ENCODE results near the gene ABHD6.
"Not testable (repeated sequence)": the region's sequence is repeated elsewhere in the genome, so short reads cannot be mapped to it uniquely, and the experiment has no call there.

Gene ABHD6

GRCh38 chr3:58210761-58211460 is 26.7 kb upstream of the ABHD6 start, which contains the start of gene DNASE1L3:
TSS of gene DNASE1L3 (minus strand) at chr3:58210972. CDS start at chr3:58210906, 66 bp downstream.
- no peak for DNase-seq

GRCh38 chr3:58214484-58215316 is 22.9 kb upstream of the ABHD6 start:
- no peak for DNase-seq

- no peak for DNase-seq
Observed at GRCh38 chr3:58215317-58216025, 22.1 kb upstream of the ABHD6 start.

GRCh38 chr3:58216496-58217195 is 20.9 kb upstream of the ABHD6 start:
- no peak for DNase-seq

- DNase-seq: peak in 1 of 2 experiments; percentile 3
Observed at GRCh38 chr3:58217209-58217811, 20.3 kb upstream of the ABHD6 start.

- no peak for DNase-seq
Observed at GRCh38 chr3:58218904-58219303, 18.7 kb upstream of the ABHD6 start.

- DNase-seq: no peak
Observed at GRCh38 chr3:58222161-58222724, 15.3 kb upstream of the ABHD6 start.

- no peak for DNase-seq
Observed at GRCh38 chr3:58223855-58224254, 13.7 kb upstream of the ABHD6 start.

- DNase-seq: not testable (repeated sequence)
Observed at GRCh38 chr3:58227933-58228332, 9.7 kb upstream of the ABHD6 start.

- DNase-seq: no peak
Observed at GRCh38 chr3:58230876-58231552, 6.6 kb upstream of the ABHD6 start.

GRCh38 chr3:58231666-58232065 is 5.9 kb upstream of the ABHD6 start:
- DNase-seq: no peak

- DNase-seq: no peak
Observed at GRCh38 chr3:58234516-58234931, 3.1 kb upstream of the ABHD6 start.

- DNase-seq: no peak
Observed at GRCh38 chr3:58235970-58236369, 1.6 kb upstream of the ABHD6 start.

- peak in 1 of 2 experiments; percentile 33 for DNase-seq
Observed at GRCh38 chr3:58236527-58237237, 910 bp upstream of the ABHD6 start.

- DNase-seq: no peak
Observed at GRCh38 chr3:58237941-58238681, 519 bp downstream of the ABHD6 start.

- no peak for DNase-seq
Observed at GRCh38 chr3:58238830-58239229, 1.2 kb downstream of the ABHD6 start.

- no peak for DNase-seq
Observed at GRCh38 chr3:58241306-58242044, 3.9 kb downstream of the ABHD6 start.

- no peak for DNase-seq
Observed at GRCh38 chr3:58242340-58242739, 4.7 kb downstream of the ABHD6 start.

GRCh38 chr3:58242860-58243259 is 5.3 kb downstream of the ABHD6 start:
- not testable (repeated sequence) for DNase-seq
